Lung (tissue), 12 donors: ENCODE results near the gene SLC22A23. TPM values are rescaled to one million over a fixed set of nuclear protein-coding genes. Genes with fewer than 3 reads are reported as not detected.
A peak's percentile ranks its signal among the peaks of the same experiment; 100 is the strongest.

ENCODE experiments used
- ATAC-seq: fragments of 200-7000 bp; cut with Tn5 transposase; one replicate; pipeline ENCODE4 v1.9.1; 2020; ENCODE audit warnings: moderate number of reproducible peaks; ENCODE audit not compliant: insufficient read depth, low FRiP score
- DNase-seq, 3 donors: peaks; one replicate each; pipeline ENCODE4 v3.0.0-alpha.2; 2013 to 2017
- H3K27ac ChIP-seq, 2 donors: one replicate each; pipeline ENCODE4 v1.5.1; 2013; ENCODE audit warnings: mild to moderate bottlenecking in 2 of 2, moderate library complexity in 2 of 2, control low read depth in 1 of 2, inconsistent platforms in 1 of 2, low read depth in 1 of 2, low read length in 1 of 2
- H3K27me3 ChIP-seq, 3 donors: one replicate each; pipeline ENCODE4 v1.5.1; 2013; ENCODE audit warnings: low read length in 2 of 3; ENCODE audit not compliant: control insufficient read depth in 3 of 3, insufficient read depth in 3 of 3
- H3K36me3 ChIP-seq, 4 donors: one replicate each; pipeline ENCODE4 v1.5.1; 2013; ENCODE audit warnings: low read length in 4 of 4, mild to moderate bottlenecking in 1 of 4, moderate library complexity in 1 of 4; ENCODE audit not compliant: control insufficient read depth in 4 of 4, insufficient read depth in 4 of 4
- H3K4me1 ChIP-seq, 5 donors: one replicate each; pipeline ENCODE4 v1.5.1; 2013; ENCODE audit warnings: low read length in 5 of 5, mild to moderate bottlenecking in 2 of 5, moderate library complexity in 1 of 5; ENCODE audit not compliant: control insufficient read depth in 5 of 5, insufficient read depth in 5 of 5
- H3K4me3 ChIP-seq: one replicate; pipeline ENCODE4 v1.5.1; 2013; ENCODE audit warnings: mild to moderate bottlenecking, control low read depth, moderate library complexity
- H3K9ac ChIP-seq, 2 donors: one replicate each; pipeline ENCODE4 v1.5.1; 2013; ENCODE audit warnings: low read length in 2 of 2, control low read depth in 1 of 2; ENCODE audit not compliant: insufficient read depth in 1 of 2
- H3K9me3 ChIP-seq, 4 donors: one replicate each; pipeline ENCODE4 v1.5.1; 2013; ENCODE audit warnings: low read length in 3 of 4, mild to moderate bottlenecking in 1 of 4, moderate library complexity in 1 of 4; ENCODE audit not compliant: control insufficient read depth in 4 of 4, insufficient read depth in 3 of 4
- WGBS, 2 donors: extraction: QIAGEN DNeasy Blood & Tissue Kit; methylation state at CpG; one replicate each; pipeline ENCODE4 v1.1.7; 2013; 5-methylcytosine and 5-hydroxymethylcytosine counted together
- polyA plus RNA-seq, 2 donors: library from polyadenylated mRNA; stranded (reverse); fragments of 200-250 nt; gene quantifications; one replicate each; pipeline ENCODE4 v1.2.1, GENCODE V29; 2013
- total RNA-seq, 2 donors: library from RNA; depleted of rRNA in 1 of 2; stranded (reverse); fragments of >200 nt in 1 of 2; gene quantifications; one replicate each; pipeline ENCODE4 v1.2.1, GENCODE V29; 2014 to 2021
- TF ChIP-seq, protein P1 (sequence below): IDR thresholded peaks from 2 replicates; pipeline ENCODE4 v1.5.1; 2012; ENCODE audit warnings: mild to moderate bottlenecking; ENCODE audit errors: control extremely low read depth, extremely low read depth
- donor health status: control.
- donor health status: control.
- donor health status: Bipolar disorder and iron deficiency.
- donor health status: healthy.
- donor health status: DM: yes; HTN: yes; CAD: no.

The SLC22A23 gene
- total and polyA plus RNA-seq, 4 donors = 6.6 to 45.6 (median 24.1) TPM

GRCh38 chr6:3312604-3313231 is 144.1 kb downstream of the SLC22A23 start:
- TF ChIP-seq, protein P1, sequence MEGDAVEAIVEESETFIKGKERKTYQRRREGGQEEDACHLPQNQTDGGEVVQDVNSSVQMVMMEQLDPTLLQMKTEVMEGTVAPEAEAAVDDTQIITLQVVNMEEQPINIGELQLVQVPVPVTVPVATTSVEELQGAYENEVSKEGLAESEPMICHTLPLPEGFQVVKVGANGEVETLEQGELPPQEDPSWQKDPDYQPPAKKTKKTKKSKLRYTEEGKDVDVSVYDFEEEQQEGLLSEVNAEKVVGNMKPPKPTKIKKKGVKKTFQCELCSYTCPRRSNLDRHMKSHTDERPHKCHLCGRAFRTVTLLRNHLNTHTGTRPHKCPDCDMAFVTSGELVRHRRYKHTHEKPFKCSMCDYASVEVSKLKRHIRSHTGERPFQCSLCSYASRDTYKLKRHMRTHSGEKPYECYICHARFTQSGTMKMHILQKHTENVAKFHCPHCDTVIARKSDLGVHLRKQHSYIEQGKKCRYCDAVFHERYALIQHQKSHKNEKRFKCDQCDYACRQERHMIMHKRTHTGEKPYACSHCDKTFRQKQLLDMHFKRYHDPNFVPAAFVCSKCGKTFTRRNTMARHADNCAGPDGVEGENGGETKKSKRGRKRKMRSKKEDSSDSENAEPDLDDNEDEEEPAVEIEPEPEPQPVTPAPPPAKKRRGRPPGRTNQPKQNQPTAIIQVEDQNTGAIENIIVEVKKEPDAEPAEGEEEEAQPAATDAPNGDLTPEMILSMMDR = no peak
- H3K4me3 ChIP-seq = no peak overlapping the region
- ATAC-seq (no peak), DNase-seq (peak in 2 of 3 donors; percentile 73 to 84)
- 74 to 76% methylated on average over 11 of the region's 11 CpGs for WGBS, 2 donors
- no peaks in the 10 kb centered on the region for H3K36me3 ChIP-seq
- H3K27ac ChIP-seq = no peak overlapping the region
- peaks cover 0 to 27% (median 8%) of the 10 kb centered on the region in 5 donors for H3K4me1 ChIP-seq
- H3K9ac ChIP-seq = no peak overlapping the region
- no peaks in the 10 kb centered on the region for H3K9me3 ChIP-seq
- H3K27me3 ChIP-seq = no peaks in the 10 kb centered on the region

- TF ChIP-seq, protein P1 = no peak
These were observed 145.0 kb downstream of the SLC22A23 start for GRCh38 chr6:3311826-3312225.

DNA sequence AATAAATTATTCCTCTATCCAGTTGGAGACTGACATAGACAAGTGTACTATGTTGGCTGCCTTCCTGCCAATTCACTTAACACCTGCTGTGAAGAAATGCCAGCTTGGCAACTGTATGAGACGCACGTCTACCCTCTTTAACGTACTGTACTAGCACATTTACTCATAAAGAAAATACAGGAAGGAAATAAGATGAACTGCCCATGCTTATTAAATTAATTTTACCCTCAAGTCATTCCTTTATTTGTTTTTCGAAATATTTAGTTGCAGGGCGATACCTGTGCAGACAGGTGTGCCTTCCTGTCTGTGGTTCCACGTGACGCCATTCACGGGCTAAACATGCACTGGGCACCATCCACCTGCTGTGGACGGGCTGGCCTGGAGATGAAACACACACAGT is 146.1 kb downstream of the SLC22A23 start:
- WGBS, 2 donors = 72 to 76% methylated on average over 9 of the region's 9 CpGs
- Histone ChIP-seq H3K9me3 (peaks cover 0 to 2% (median 0%) of the 10 kb centered on the region in 4 donors), H3K4me1 (peaks cover 0 to 14% (median 7%) of the 10 kb centered on the region in 5 donors), H3K27ac (no peak overlapping the region), H3K9ac (no peak overlapping the region), H3K36me3 (peaks cover 0 to 8% (median 3%) of the 10 kb centered on the region in 4 donors), H3K4me3 (no peak overlapping the region), H3K27me3 (no peaks in the 10 kb centered on the region)
- no peak for DNase-seq
- ATAC-seq = no peak
- TF ChIP-seq, protein P1 = no peak

More at GRCh38 chr6:3311826-3312225, 145.0 kb downstream of the SLC22A23 start:
- 98% methylated on average over 6 of the region's 6 CpGs for WGBS, 2 donors
- Histone ChIP-seq H3K36me3 (peaks cover 0 to 4% (median 2%) of the 10 kb centered on the region in 4 donors), H3K9ac (no peak overlapping the region), H3K27ac (no peak overlapping the region), H3K4me3 (no peak overlapping the region), H3K4me1 (peaks cover 0 to 18% (median 7%) of the 10 kb centered on the region in 5 donors), H3K9me3 (peaks cover 0 to 2% (median 0%) of the 10 kb centered on the region in 4 donors), H3K27me3 (no peaks in the 10 kb centered on the region)
- no peak for ATAC-seq
- DNase-seq = no peak
